SW480 (cell line): ENCODE data around the gene FOXN4.

ENCODE experiments used
- DNase-seq: peaks from one replicate; pipeline ENCODE4 v3.0.0-alpha.2; 2016; ENCODE audit warnings: low spot score

The FOXN4 gene

DNA sequence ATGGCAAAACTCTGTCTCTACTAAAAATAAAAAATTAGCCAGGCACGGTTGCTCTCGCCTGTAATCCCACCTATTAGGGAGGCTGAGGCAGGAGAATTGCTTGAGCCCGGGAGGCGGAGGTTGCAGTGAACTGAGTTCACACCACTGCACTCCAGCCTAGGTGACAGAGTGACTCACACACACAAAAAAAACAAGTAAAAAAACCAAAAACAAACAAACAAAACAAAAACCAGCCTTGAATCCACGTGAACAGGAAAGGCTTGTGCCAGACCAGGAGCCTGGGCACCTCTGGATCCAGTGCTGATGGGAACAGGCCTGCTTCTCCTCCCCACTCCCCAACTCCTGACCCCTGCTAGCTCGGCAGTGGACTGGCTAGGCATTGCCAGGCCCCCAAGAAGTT is 3.5 kb downstream of the FOXN4 start:
- no peak for DNase-seq

DNA sequence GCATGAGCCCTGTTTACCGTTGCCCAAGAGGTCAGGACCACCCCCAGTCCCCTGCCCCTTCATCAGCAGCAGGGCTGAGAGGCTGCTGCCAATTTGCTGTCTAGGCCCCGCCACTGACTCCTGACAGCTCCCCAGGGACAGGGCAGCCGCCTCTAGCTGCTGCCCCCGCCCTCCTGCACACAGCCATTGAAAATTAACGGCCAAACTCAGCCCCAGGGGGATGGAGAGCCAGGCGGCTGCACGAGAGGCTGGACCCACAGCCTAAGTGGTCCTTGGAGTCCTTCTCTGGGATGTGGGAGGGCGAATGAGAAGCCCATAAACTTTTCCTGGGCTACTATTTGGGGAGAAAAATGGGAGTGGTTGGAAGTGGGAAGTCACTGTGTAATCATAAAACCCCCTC is 4.6 kb downstream of the FOXN4 start:
- no peak for DNase-seq

DNA sequence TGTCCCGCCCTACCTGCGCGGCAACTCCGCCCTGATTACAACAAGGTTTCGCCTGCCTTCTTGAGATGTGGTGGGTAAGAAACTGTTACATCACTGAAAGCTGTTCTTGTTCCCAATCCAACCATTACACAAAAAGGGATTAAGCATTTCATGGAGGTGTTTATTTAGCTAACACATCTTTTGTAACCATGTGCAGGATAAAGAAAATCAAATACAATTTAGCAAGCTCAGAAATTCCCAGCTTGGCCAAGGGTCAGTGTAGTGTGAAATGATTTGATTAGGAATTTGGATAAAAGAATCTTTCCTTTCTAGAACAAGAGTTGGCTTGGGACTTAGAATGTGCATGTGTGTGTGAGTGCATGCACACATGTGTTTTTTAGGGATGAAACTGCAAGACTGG is 6.3 kb downstream of the FOXN4 start:
- DNase-seq, result no peak

DNA sequence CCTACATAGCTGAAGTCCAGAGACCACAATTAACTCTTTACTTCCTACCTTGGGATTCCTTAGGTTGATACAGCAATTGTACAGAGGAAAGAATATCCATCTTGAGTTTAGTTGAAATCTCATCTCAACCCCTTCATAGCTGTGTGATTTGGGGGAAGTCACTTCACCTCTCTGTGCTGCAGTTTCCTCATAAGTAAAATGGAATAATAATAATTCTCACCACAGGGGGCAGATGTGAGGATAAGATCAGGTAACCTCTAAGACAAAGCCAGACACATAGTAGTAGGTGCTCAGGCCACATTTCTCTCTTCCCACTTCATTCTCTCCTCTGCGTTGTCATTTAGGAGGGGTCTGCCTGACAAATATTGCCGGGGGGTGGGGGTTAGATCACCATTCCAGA is 6.7 kb downstream of the FOXN4 start:
- DNase-seq, result no peak

DNA sequence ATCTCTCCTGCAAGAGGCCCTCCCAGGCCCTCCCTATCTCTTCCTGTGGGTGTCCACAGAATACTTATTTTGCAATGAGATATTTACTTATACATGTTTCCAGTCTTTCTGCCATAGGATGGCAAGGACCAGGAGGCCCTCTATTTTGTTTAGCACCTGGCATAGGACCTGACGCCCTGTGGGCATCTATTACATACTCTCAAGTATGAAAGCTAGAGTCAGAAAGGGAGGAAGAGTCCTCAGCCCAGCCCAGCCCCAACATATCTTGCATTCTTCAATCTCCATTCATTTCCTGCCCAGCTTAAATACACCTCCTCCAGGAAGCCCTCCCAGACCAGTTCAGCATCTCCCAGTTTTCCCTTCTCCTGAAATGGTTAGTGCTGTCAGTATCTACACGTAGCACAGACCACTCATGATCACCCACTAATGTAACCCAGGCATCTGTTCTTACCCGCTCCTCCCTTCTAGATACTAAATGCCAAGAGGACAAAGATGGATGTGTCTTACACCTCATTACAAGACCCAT is 7.4 kb downstream of the FOXN4 start:
- DNase-seq, result no peak

DNA sequence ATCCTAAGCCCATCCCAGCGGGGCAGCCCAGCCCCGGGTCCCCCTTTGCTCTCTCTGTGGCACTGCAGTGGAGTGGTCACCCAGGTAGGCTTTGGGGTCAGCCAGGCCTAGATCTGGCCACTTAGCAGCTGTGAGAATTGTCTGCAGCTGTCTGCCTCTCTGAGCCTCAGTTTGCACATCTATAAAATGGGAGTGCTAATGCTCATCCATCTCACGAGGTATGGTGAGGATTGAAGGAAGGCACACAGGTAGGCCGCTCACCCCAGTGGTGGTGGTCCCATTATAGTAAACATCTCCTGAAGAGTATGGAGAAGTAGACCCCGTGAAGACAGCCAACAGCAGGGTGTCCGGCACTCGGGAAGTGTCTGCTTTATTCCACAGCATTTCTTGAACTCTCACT is 9.2 kb downstream of the FOXN4 start:
- DNase-seq, result no peak

DNA sequence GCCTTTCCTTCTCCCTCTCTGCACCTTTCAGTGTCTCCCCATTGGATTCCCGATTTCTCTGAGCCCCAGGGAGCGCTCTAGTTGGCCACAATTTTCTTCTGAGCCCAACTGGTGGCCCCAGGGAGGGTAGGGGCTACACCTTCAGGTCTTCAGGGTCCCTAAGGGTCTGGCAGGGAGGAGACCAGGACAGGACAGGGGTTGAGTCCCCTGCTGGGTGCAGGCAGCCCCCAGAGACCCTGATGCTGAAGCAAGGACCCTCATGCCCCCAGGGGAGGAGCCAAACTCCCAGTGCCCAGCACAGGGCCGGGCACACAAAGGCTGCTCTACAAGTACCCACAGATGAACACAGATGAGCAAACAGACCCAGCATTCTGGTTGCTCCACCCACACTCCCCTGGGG is 12.7 kb downstream of the FOXN4 start:
- DNase-seq, result no peak

DNA sequence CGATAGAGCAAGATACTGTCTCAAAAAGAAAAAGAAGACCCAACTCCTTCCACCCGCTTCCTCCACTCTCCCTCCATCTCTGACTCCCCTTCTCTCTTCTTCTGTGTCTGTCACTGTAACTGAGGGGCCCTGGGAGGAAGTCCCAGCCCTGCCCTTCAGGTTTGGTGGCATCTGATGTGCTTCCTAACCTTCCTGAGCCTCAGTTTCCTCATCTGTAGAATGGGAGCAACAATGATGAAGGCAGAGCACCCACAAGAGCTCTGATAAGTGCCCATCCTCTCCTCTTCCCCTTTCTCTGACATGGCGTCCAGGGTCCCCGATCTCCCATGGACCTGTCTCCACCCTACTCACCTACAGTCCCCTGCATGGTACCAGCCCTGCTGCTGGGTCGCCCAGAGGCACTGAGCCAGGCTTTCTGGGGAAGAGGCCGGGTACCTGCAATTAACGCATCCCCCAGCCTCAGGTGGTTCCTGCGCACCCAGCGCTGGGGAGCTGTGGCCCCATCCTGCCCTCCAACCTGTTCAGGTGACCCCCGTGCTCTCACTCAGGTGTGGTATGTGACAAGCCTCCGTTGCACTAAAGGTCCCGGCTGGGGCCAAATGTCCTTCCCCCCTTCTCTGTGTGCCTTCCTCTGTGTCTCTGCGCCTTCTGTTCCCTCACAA is 13.2 kb downstream of the FOXN4 start:
- no peak for DNase-seq

DNA sequence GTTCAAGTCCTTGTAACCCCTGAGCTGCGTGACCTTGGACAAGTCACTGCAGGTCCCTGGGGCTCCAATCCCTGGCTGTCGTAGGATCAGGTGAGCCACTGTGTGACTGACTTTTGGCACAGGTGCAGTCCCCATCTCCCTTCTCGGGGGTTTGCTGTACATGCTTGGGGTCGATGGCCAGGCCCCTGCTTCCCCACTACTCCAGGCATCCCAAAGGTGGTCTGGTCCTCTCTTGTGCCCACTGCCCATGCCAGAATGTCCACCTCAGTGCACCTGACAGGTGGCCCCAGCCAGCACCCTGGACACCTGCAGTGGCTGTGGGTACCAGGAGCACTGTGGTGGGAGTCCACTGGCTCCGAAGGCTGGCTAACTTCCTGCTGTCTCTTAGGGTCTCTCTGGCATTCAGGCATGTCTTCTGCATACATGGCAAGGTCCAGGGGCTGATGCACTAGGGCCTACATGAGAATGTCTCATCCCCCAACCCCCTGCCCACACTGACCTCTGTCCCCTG is 14.7 kb downstream of the FOXN4 start:
- DNase-seq, result no peak

GRCh38 chr12:109293106-109293505 is 16.0 kb downstream of the FOXN4 start:
- DNase-seq, result no peak

- no peak for DNase-seq
Observed at GRCh38 chr12:109292342-109292711, 16.8 kb downstream of the FOXN4 start.

DNA sequence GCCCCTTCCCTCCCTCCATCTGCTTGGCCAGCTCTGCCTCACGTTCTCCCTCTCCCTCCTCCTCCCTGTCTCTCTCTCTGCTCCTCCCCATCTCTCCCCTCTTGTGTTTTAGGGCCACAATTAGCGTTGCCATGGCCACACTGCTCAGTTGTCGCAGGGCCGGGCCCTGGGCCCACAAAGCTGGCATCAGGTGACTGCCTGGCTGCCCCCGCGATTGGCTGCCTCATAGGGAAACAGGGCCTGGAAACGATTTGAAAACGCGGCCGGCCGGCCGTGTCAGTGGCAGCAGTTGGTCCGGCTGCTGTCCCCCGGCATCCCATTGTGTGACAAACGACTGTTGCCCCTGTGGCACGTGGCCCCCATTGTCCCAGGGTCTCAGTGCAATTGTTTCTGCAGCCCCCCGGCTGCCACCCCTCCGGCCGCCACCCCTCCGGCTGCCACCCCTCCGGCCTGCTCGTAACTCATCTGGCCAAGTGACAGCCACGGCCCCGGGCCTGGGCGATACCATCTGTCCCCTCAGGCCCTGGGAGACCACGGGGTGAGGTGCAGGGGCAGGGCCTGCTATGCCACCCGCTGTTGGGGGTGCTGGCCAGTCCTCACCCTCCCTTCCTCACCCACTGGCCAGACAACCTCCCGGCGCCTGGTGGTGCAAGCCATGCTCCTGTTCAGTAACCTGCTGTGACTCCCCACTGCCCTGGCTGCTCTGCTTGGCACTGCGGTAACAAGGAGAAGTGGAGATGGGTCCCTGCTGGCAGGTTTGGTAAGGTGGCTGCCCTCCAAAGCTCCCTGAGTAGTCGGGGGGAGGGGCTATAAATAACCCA is 17.4 kb downstream of the FOXN4 start:
- peak; percentile 40 for DNase-seq

DNA sequence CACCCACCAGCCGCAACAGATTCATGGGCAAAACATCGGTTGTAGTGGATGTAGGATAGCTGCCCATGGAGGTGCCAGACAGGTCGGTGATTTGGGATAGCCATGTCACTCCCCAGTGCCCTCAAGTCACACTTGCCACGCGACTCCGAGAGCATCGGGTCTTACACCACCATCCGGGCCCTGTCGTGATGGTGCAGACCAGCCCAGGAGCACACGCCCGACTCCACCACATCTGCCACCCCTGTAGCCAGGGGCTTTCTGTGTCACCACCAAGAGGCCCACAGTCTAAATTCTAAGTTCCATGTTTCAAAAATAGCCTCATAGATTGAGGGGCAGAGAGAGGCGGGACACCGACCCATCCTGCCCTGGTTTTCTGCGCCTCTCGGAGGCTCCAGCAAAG is 18.0 kb downstream of the FOXN4 start:
- no peak for DNase-seq

DNA sequence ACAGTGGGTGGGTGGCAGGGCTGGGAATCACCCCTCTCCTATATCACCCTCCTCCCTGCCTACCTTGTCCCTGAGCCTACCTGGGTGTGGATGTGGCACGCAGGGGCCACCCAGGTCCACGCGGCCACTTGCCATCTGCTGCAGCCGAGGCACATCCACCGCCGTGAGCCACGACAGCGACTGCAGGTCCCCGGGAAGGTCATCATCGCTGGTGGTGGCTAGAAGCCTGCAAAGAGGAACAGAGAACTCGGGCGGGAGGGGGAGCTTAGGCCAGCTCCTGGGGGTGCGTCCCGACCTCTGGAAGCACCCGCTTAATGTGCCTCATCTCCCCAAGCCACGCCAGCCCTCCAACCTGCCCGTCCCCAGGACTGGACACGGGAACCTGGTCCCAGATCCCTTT is 19.0 kb downstream of the FOXN4 start:
- no peak for DNase-seq

DNA sequence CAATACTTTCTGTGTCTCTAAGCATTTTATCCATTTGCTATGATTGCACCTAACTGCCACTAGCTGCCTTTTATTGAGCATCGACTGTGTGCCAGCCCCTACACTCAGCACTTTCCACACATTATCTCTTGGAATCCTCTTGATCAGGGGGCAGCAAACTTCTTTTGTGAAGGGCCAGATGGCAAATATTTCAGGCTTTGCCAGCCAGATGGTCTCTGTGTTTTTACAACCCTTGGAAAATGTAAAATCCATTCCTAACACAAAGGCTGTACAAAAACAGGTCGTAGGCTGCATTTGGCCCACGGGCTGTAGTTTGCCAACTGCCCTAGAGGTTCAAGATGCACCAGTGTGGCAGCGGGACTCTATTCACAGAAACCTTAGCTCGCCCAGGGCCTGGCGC is 19.5 kb downstream of the FOXN4 start:
- DNase-seq, result no peak

- DNase-seq, result no peak
Observed at GRCh38 chr12:109289004-109289403, 20.1 kb downstream of the FOXN4 start.

- no peak for DNase-seq
Observed at GRCh38 chr12:109288571-109288970, 20.5 kb downstream of the FOXN4 start.

DNA sequence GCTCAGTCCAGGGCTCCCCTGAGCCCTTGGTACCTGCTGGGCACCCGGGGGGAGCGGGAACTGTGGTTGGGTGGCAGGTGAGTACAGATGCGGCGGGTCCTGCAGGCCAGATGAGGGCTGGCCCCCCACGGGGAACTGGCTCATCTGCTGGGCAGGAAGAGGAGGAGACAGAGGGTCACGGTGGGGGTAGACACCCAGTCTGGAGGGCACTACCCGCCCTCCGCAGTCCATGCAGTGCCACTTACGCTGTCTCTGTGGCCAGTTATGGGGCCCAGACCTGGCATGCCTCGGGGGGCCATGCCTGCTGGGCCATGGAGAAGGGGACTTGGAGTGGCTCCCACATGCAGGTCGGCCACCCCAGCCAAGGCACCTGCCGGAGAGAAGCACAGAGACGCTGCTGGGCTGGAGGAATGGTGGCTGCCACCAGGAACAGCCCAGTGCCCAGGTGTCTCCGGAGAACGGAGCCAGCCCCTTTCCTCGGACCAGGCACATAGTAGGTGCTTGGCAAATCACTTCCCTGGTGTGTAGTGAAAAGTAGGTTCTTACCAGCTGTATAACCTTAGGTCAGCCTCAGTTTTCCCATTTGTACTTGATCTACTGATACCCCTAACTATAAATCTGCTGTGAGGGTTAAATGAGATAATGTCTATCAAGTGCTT is 21.1 kb downstream of the FOXN4 start:
- no peak for DNase-seq

GRCh38 chr12:109287181-109287580 is 21.9 kb downstream of the FOXN4 start:
- no peak for DNase-seq

- DNase-seq, result no peak
Observed at GRCh38 chr12:109286652-109287051, 22.4 kb downstream of the FOXN4 start.

DNA sequence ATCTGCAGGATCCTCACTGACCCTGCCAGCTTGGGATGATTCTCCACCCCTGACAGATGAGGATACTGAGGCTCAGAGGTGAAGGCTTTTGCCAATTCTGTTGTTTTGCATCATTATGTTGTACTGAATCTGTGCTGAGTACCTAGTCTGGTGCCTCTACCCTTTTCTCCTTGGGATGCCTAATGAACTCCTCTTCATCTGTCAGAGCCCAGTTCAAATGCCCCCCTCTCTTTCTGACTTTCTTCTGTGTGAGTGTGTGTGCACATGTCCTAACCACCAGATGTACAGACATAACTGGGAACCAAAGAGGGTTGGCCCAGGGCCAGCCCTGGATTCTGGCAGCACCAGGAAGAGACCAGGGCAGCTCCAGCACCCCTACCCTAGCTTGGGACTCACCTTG is 22.8 kb downstream of the FOXN4 start:
- no peak for DNase-seq

DNA sequence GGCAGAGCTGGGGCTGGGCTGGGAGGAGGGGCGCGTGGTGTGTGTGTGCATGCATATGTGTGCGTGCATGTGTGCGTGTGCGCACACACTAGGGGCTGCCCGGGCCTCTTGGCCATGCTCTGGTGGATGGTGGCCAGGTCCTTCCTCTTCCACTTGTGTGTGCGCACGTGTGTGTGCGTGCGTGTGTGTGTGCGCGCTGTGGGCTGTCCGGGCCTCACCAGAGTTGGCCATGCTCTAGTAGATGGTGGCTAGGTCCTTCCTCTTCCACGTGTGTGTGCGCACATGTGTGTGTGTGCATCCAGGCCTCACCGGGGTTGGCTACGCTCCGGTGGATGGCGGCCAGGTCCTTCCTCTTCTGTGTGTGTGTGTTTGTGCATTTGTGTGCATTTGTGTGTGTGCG is 24.7 kb downstream of the FOXN4 start:
- DNase-seq, result no peak

DNA sequence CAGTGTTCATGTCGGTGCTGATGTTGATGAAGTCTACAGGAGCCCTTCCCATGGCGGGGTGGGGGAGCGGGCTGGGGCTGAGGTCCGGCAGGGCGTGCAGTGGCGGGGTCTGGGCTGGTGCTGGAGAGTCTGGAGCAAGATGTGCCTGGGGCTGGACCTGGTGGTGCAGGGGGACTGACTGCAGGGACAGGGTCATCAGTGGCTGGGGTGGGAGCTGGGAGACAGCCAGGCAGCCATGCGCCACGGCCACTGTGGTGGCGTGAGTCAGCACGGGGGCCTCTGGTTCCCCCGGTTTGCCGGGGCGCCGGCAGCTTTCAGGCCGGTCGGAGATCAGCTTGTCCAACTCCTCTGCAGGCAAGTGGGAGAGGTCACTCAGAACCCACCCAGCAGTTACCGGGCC is 27.6 kb downstream of the FOXN4 start:
- DNase-seq, result no peak
